Mesendoderm (in vitro differentiated cells): ENCODE measurements around the gene TRPV5.

Experiments
- DNase-seq: peaks from one replicate; pipeline ENCODE4 v3.0.0; 2013
- H2AK5ac ChIP-seq: 2 replicates; pipeline ENCODE4 v1.6.1; 2013; ENCODE audit warnings: low read length, inconsistent platforms
- H2BK120ac ChIP-seq: 2 replicates; pipeline ENCODE4 v1.6.1; 2013; ENCODE audit warnings: low read depth, mild to moderate bottlenecking, low read length, moderate library complexity, mixed read lengths
- H2BK15ac ChIP-seq: replicated peaks from 2 replicates; pipeline ENCODE4 v1.6.1; 2013; ENCODE audit warnings: low read depth, mild to moderate bottlenecking, moderate library complexity
- H2BK5ac ChIP-seq: 2 replicates; pipeline ENCODE4 v1.6.1; 2013; ENCODE audit warnings: low read length, inconsistent platforms
- H3K18ac ChIP-seq: 2 replicates; pipeline ENCODE4 v1.6.1; 2013; ENCODE audit warnings: mild to moderate bottlenecking, low read length, mixed read lengths
- H3K23ac ChIP-seq: one replicate; pipeline ENCODE4 v1.6.1; 2013; ENCODE audit warnings: low read length
- H3K27ac ChIP-seq: 2 replicates; pipeline ENCODE4 v1.5.1; 2013; ENCODE audit warnings: low read depth, mild to moderate bottlenecking, inconsistent platforms, low read length, moderate library complexity
- H3K27me3 ChIP-seq: 2 replicates; pipeline ENCODE4 v1.6.1; 2013; ENCODE audit warnings: low read length, control low read depth, mild to moderate bottlenecking, inconsistent platforms; ENCODE audit not compliant: insufficient read depth, poor library complexity
- H3K36me3 ChIP-seq: 2 replicates; pipeline ENCODE4 v1.6.1; 2013; ENCODE audit warnings: low read length, inconsistent platforms; ENCODE audit not compliant: control insufficient read depth, insufficient read depth
- H3K4ac ChIP-seq: one replicate; pipeline ENCODE4 v1.6.1; 2013; ENCODE audit warnings: low read depth, mild to moderate bottlenecking, low read length, moderate library complexity
- H3K4me1 ChIP-seq: 2 replicates; pipeline ENCODE4 v1.6.1; 2013; ENCODE audit warnings: low read depth, low read length, inconsistent platforms; ENCODE audit not compliant: control insufficient read depth
- H3K4me2 ChIP-seq: 2 replicates; pipeline ENCODE4 v1.6.1; 2013; ENCODE audit warnings: low read length
- H3K4me3 ChIP-seq: 2 replicates; pipeline ENCODE4 v1.5.1; 2013; ENCODE audit warnings: mild to moderate bottlenecking, low read length
- H3K56ac ChIP-seq: one replicate; pipeline ENCODE4 v1.6.1; 2013; ENCODE audit warnings: low read length
- H3K79me1 ChIP-seq: 2 replicates; pipeline ENCODE4 v1.6.1; 2013; ENCODE audit warnings: low read length, inconsistent platforms
- H3K79me2 ChIP-seq: 2 replicates; pipeline ENCODE4 v1.6.1; 2013; ENCODE audit warnings: mild to moderate bottlenecking, low read length; ENCODE audit not compliant: control insufficient read depth, insufficient read depth
- H3K9ac ChIP-seq: 2 replicates; pipeline ENCODE4 v1.6.1; 2013; ENCODE audit warnings: low read length, inconsistent platforms
- H4K5ac ChIP-seq: one replicate; pipeline ENCODE4 v1.6.1; 2013; ENCODE audit warnings: low read length
- H4K8ac ChIP-seq: one replicate; pipeline ENCODE4 v1.6.1; 2013; ENCODE audit warnings: low read depth, mild to moderate bottlenecking, control low read depth, low read length, moderate library complexity
- WGBS: extraction: QIAGEN DNeasy Blood & Tissue Kit; methylation state at CpG from one replicate; pipeline ENCODE4 v1.1.7; 2013; ENCODE audit warnings: low lambda C conversion rate, missing lambda C conversion rate; ENCODE audit not compliant: insufficient coverage; ENCODE audit errors: extremely low coverage; 5-methylcytosine and 5-hydroxymethylcytosine counted together

The TRPV5 gene

GRCh38 chr7:142859829-142860228 lies 73.7 kb downstream of the TRPV5 start:
- H3K56ac ChIP-seq = no peak overlapping the region
- H3K79me2 ChIP-seq = no peaks in the 10 kb centered on the region
- H3K79me1 ChIP-seq = no peaks in the 10 kb centered on the region
- no peaks in the 10 kb centered on the region for H3K4me1 ChIP-seq
- no peak overlapping the region for H2BK5ac ChIP-seq
- no peak overlapping the region for H4K5ac ChIP-seq
- no peak overlapping the region for H3K4ac ChIP-seq
- H3K36me3 ChIP-seq = no peaks in the 10 kb centered on the region
- no peak overlapping the region for H2AK5ac ChIP-seq
- H2BK120ac ChIP-seq = no peak overlapping the region
- WGBS = no CpG with 5 or more reads among the region's 5 CpGs
- H3K27me3 ChIP-seq = no peaks in the 10 kb centered on the region
- DNase-seq = no peak
- no peak overlapping the region for H3K27ac ChIP-seq
- H3K23ac ChIP-seq = no peak overlapping the region
- H2BK15ac ChIP-seq = no peak overlapping the region
- no peak overlapping the region for H3K4me3 ChIP-seq
- H3K4me2 ChIP-seq = no peak overlapping the region
- no peak overlapping the region for H3K18ac ChIP-seq
- H3K9ac ChIP-seq = no peak overlapping the region
- no peak overlapping the region for H4K8ac ChIP-seq

GRCh38 chr7:142859411-142859810 lies 74.1 kb downstream of the TRPV5 start:
- Histone ChIP-seq H2BK15ac (no peak overlapping the region), H3K79me2 (no peaks in the 10 kb centered on the region), H4K8ac (no peak overlapping the region), H3K4ac (no peak overlapping the region), H3K9ac (no peak overlapping the region), H3K4me3 (no peak overlapping the region), H3K23ac (no peak overlapping the region), H3K79me1 (no peaks in the 10 kb centered on the region), H3K4me2 (no peak overlapping the region), H2AK5ac (no peak overlapping the region), H3K27ac (no peak overlapping the region), H3K56ac (no peak overlapping the region), H2BK120ac (no peak overlapping the region), H3K36me3 (no peaks in the 10 kb centered on the region), H3K18ac (no peak overlapping the region), H3K27me3 (no peaks in the 10 kb centered on the region), H3K4me1 (no peaks in the 10 kb centered on the region), H2BK5ac (no peak overlapping the region), H4K5ac (no peak overlapping the region)
- no peak for DNase-seq
